RWPE1 (cell line): ENCODE measurements around the gene TLR2.

Experiments
- CTCF ChIA-PET: fragments of 350-600 bp; sonication (Branson Sonifier 250); formaldehyde crosslinking; extraction: SDS; loops from one replicate; lab custom pipeline; 2021; lab: Yijun Ruan, JAX
- POLR2A ChIA-PET: fragments of 400-600 bp; formaldehyde crosslinking; extraction: SDS; loops from one replicate; lab custom pipeline; 2020; ENCODE audit warnings: antibody characterized with exemption; ENCODE audit not compliant: low non-redundant PET; lab: Yijun Ruan, JAX
- DNase-seq: peaks from one replicate; pipeline ENCODE4 v3.0.0; 2012; ENCODE audit warnings: low spot score
- H3K27ac ChIP-seq: fragments of 450-650 bp; 2 replicates; pipeline ENCODE4 v1.5.1; 2017
- CTCF ChIP-seq: fragments of 450-650 bp; conservative IDR thresholded peaks from 2 replicates; pipeline ENCODE4 v1.5.1; 2017; ENCODE audit warnings: low read depth, mild to moderate bottlenecking

The TLR2 gene

GRCh38 chr4:153676486-153676885 is 7.6 kb upstream of the TLR2 start:
- DNase-seq = no peak
- no peak for TF ChIP-seq CTCF
- POLR2A ChIA-PET = no interaction called here
- CTCF ChIA-PET = no interaction called here
- no peak overlapping the region for H3K27ac ChIP-seq

GRCh38 chr4:153676984-153677383 is 7.1 kb upstream of the TLR2 start:
- POLR2A ChIA-PET = no interaction called here
- peak; percentile 84 for DNase-seq
- no peak for TF ChIP-seq CTCF
- CTCF ChIA-PET = no interaction called here
- peak overlapping the region; percentile 52; the same call in 1 of the 2 replicates for H3K27ac ChIP-seq

GRCh38 chr4:153679486-153679885 is 4.6 kb upstream of the TLR2 start:
- CTCF ChIA-PET = no interaction called here
- H3K27ac ChIP-seq = no peak overlapping the region
- no peak for DNase-seq
- POLR2A ChIA-PET = no interaction called here
- TF ChIP-seq CTCF = no peak

- ChIA-PET CTCF (interaction anchor here (1.1 kb wide), 1 partner anchor 50 kb away, joined by 3 read pairs; no protein-coding TSS in a partner anchor), POLR2A (no interaction called here)
- peak; percentile 5 for DNase-seq
- no peak for TF ChIP-seq CTCF
- peak overlapping the region; percentile 15; the same call in 1 of the 2 replicates for H3K27ac ChIP-seq
Measured at GRCh38 chr4:153683763-153684181, 308 bp upstream of the TLR2 start.

- no peak overlapping the region for H3K27ac ChIP-seq
- DNase-seq = no peak
- ChIA-PET POLR2A (no interaction called here), CTCF (interaction anchor here (1.1 kb wide), 1 partner anchor 49 kb away, joined by 3 read pairs; no protein-coding TSS in a partner anchor)
- no peak for TF ChIP-seq CTCF
Measured at GRCh38 chr4:153684971-153685371, 891 bp downstream of the TLR2 start.

GRCh38 chr4:153704522-153704921 is 20.4 kb downstream of the TLR2 start:
- no peak for DNase-seq
- ChIA-PET CTCF (no interaction called here), POLR2A (no interaction called here)
- no peak overlapping the region for H3K27ac ChIP-seq
- TF ChIP-seq CTCF = no peak
